GDM1 (cell line): ENCODE data around the gene GABBR1.
A peak's percentile ranks its signal among the peaks of the same experiment; 100 is the strongest.

Experiments
- DNase-seq: peaks from one replicate; lab custom pipeline; 2025; lab: John Stamatoyannopoulos, UW

Gene GABBR1

DNA sequence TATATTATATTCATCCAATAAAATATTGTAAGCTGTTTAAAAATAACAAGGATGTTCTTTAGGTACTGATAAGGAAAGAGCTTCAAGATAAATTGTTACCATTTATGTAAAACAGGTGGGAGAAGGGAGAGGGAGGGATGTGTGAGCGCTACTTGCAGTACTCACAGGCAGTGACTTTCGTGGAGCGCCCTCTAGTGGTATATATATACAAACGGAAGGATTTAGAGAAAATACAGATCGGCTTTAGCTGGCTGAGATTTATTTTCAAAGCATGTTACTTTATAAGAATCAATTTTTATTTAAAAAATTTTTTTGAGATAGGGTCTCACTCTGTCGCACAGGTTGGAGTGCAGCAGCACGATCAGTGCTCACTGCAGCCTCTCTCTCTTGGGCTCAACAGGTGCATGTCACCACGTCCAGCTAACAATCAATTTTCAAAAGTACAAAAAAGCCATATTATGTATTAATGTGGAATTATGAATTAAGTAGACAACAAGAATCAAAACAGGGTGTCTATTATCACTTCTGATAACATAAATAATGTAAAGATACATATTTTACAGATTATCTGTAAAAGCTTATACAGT is 20.6 kb upstream of the GABBR1 start:
- peak; percentile 17 for DNase-seq

DNA sequence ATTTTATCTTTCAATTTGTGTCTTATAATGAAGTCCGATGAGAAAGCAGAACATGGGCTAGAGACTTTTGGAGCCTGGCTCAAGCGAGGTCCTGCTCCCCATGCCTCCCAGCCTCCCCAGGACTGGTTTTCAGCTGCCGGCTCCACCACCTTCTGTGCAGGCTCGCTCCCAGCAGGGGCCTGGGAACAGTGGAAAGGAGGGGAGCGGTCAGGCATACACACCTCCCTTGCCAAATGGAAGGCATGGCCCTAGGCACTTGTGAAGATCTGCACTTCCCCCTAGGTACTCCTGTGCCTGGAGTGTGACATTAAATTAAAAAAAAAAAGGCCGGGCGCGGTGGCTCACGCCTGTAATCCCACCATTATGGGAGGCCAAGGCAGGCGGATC is 19.2 kb upstream of the GABBR1 start:
- no peak for DNase-seq

DNA sequence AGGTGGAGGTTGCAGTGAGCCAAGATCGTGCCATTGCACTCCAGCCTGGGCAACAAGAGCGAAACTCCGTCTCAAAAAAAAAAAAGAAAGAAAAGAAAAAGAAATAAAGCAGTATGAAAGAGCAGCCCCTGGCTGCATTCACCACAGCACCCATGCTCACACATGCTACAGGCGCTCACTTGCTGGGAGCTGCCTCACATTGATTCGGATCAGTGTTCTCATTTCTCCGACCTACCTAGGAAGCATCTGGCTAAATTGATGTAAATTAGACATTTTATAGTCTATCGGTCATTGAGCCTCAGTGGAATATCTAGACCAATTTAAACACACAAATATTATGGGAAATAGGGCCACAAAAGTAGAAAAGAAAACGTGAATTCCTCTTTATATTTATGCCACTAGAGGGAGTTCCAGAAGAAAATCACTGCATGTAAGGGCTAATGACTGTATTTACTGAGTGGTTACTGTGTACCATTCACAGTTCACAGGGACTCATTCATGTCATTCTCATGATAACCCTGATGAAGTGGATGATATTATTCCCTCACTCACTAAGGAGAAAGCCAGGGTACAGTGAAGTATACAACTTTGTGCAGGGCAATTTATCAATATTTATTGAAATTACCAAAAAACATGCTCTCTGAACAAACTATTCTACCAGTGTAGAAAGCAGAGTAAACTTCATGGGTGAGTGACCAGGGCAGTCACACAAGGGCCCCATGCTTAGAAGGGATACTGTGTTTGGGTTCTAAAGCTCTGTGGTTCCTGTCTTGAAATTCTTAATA is 18.6 kb upstream of the GABBR1 start:
- peak; percentile 5 for DNase-seq

DNA sequence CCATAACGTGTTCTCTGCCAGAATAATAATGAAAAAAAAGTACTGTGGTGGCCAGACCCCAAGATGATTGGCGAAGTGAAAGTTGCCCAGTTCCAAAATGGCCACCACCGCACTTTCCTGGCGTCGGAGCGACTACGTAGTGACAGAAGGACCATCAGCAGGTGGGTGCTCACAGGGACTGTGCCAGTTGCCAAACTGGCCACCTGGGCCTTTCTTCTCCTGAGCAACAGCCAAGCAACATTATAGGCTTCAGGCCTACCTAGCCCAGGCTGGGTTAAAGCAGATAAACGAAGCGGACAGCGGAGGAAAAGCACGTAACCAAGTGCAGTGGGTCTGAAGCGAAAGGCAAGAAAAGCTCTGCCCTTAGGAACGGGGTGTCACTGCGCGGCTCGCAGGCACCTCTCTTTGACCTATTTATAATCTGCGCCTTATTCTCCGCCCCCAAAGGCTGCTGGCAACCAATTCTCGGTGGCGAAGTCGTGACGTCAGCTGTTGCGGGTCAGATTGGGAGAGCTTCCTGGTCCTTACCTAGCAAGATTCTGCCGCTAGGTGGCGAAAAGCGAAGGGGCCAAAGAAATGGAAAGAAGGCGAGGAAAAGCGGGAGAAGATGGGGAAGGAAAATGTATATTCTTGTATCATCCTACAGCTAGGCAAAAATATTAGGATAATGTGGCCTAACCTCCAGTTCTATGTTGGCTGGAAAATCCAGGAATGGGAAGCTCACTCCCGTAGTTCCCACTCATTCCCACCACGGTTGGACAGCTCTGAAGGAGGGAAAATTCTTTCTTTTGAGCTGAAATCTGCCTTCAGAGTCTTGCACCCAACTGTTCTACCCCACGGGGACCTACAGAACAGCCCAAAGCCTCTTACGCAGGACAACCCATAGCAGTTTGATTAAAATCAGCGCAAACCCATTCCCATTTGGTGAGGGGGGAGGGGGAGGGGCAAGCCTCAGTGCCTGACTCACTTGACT is 17.0 kb upstream of the GABBR1 start:
- peak; percentile 90 for DNase-seq

DNA sequence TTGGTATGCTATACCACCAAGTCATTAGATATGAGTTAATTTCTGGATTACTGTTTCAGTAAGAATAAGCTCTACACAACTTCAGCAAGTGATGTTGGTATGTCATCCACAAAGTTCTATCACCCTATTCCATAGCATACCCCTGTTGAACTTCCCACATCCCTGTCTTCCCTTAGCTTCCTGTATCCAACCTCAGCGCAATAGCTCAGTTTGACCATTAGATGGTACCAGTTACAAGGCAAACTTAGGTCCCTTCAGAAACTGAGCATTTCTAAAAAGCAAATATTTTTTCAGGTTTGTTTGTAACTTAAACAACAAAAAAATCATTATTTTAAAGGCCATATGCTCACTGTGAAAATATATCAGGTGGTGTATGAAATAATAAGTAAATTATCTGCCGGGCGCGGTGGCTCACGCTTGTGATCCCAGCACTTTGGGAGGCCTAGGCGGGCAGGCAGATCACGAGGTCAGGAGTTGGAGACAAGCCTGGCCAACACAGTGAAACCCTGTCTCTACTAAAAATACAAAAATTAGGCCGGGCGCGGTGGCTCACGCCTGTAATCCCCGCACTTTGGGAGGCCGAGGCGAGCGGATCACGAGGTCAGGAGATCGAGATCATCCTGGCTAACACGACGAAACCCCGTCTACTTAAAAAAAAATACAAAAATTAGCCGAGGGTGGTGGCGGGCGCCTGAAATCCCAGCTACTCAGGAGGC is 15.1 kb upstream of the GABBR1 start:
- no peak for DNase-seq

DNA sequence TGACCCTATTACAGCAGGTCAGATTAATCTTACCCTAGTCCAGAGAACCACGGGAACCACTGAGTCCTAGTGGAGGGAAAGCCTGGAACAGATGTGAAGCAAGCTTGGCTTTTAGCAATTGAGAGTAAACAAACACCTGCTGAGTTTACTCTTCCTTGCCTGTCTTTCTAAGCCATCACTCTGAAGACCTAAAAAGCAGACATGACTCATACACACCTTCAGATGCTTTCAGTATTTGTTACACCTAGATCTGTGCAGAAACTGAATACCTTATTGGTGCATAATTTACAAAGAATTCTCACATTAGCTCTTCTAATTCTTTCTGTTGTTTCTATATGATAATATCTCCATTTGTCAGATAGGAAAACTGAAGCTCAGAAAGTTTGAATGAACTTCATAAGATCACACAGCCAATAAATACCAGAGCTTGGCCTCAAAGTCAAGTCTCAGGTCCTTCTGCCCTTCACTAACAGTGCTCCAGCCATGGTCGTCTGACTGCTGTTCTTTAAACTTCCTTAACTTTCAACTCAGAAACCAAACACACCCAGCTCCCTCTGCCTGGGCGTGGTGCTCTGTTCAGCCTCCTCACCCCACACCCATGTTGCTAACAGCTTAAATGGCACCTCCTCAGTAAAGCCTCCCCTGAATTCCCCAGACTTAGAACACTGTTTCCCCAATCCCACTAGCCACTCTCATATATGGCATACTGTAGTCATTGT is 8.6 kb upstream of the GABBR1 start:
- no peak for DNase-seq

DNA sequence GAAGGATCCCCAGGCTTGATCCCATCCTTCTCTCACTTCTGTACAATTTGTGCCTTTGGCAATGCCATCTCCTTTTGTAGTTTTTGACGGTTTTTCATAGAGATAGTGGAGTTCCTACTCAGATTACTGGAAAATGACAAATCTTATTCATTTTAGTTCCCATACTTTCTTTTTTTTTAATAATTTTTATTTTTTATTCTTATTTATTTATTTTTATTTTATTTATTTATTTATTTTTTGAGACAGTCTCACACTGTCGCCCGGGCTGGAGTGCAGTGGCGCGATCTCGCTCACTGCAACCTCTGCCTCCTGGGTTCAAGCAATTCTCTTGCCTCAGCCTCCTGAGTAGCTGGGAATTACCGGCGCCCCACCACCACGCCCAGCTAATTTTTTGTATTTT is 4.3 kb upstream of the GABBR1 start:
- DNase-seq = no peak

DNA sequence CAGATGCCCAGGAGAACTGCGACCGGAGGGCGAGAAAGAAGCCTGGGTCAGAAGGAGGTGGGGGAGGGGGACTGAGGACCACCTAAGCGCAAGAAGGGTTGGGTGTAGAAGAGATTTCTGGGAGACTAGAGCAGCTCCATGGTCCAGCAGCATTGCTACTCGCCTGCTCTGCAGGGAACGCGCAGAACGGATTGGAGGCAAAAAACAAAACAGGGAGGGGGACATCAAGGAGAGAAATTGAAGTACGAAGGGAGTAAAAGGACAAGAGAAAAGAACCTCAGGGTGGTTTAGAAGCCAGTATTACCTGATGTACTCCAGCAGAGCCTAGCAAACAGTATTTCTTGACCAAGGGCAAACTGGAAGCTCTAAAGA is 537 bp upstream of the GABBR1 start:
- no peak for DNase-seq

DNA sequence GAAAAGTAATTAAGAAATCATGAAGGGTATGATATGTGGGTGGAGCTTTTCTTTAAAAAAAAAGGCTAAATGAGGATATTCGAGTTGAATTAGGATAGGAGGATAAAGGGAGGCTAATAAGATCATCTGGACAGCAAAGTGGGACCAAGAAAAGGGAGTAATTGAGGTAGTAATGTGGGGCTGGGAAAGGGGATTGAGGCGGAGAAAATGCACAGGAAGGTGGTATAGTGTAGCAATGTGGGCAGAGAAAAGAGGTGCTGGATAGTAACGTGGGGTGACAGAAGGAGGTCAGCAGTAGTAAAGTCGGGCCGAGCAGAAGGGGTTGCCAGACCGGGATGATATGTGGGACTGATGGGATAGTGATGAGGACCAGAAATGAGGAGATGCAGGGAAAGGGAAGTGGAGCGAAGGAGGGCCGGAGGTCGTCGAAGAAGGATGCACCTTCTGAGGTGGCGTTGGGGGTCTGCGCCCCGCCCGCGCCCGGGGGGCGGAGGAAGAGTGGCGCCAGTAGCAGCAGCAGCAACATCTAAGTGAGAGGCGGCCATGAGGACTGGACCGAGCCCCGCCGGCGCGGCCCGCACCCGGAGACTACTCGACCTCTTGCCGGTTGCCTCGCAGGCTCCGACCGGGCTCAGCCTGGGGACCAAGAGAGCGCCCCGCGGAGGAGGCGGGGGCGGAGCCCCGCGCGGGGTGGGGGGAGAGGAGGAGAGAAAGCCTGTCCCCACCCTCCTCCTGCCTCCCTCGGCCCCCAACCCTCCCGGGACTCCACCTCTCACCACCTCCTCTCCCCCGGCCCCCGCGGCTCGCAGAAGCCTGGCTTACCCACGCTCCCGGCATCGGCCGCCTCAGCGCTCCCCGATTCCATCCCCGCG is 887 bp downstream of the GABBR1 start:
- peak; percentile 30 for DNase-seq

DNA sequence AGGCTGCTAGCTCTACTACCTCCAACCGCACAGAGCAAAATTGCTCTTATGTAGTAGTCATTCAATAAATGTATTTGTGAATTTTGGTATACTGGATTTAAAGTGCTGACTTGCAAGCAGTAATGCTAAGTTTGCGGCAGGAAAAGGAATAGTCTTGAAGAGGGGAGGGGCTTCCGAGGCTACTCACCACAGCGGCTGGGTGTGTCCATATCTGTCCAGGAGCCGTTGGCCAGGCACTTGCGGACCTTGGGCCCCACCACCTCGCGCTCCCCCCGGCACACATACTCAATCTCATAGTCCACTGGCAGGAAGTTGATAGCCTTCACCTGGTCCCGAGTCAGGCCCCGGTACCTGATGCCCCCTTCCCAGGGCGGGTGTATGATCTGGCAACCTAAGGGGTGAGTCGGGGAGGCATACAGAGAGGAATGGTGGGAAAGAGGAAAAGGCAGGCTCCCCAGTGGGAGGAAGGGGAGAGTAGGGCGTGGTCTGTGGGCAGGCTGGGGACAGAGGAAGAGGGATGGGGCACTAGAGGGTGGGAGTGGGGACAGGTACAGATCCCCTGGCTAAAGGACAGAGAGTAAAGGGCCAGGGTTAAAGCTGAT is 1.7 kb downstream of the GABBR1 start:
- DNase-seq = no peak

DNA sequence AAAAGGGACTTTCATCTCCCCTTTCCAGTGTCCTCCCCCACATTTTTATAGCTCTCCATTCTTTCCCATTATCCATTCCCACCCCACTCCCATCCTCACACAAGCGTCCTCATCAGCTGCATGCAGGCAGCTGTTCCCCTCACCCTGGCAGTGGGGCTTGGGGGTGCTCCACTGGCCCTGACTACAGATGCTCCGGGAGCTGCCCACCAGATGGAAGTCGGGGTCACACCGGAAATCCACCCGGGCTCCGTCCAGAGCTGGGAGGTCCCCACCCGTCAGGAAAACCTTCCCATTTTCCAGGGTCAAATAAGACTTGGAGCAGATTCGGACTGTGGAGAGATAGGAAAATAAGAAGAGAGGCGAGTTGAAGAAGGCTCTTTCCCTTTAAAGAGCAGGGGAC is 2.7 kb downstream of the GABBR1 start:
- no peak for DNase-seq

DNA sequence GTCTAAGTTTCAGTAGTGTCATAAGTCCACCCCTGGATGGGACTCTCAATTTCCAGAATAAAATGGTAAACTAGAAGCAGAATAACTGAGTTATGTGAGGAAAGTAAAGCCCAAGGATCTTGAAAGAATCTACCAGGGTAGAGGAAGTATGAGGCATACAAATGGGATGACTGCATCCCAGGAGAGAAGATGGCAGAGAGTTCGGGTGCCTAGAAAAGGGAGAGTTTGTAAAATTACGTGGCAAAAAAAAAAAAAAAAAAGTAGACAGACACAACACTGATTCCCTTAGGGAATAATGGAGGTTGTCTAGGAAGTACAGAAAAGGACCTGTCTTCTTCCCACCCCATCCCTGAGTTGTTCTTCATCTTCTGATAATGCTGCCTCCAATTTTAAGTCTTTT is 3.4 kb downstream of the GABBR1 start:
- DNase-seq = no peak

DNA sequence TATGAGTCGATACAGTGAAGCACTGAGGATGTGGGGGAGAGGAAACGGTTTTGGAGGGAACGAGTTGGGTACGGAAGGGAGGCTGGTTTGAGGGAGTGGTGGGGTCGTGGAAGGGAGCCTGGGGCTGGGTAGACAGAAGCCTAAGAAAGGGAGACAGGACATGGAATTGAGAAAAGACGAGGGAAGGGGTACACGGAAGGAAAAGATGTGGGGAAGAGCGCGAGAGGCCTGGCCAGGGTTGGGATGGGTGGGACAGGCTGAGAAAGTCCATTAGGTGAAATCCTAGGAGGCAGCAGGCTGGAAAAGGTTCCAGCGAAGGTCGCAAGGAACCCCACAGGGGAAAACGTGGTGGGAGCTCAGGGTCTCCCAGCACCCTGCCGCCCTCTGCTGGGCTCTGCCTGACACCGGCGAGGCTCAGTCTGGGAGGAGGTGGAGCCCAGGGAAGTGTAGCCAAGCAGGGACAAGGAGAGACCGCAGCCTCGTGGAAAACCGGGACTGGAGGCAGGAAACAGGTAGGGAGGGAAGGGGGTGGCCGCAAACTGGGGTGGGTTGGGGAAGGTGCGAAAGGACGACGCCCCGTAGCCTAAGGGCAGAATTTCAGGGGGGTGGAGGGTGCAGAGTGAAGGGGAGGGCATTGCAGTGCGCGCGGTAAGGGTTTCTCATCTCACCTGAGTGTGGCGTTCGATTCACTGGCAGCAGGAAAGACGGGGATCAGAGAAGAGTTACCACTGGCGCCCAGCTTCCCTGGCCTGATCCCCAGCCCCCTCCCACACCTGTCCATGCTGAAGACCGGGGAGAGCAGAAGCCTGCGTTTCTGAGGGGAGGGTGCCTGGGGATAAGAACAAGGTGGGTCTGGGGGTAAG is 4.3 kb downstream of the GABBR1 start:
- DNase-seq = peak; percentile 41

DNA sequence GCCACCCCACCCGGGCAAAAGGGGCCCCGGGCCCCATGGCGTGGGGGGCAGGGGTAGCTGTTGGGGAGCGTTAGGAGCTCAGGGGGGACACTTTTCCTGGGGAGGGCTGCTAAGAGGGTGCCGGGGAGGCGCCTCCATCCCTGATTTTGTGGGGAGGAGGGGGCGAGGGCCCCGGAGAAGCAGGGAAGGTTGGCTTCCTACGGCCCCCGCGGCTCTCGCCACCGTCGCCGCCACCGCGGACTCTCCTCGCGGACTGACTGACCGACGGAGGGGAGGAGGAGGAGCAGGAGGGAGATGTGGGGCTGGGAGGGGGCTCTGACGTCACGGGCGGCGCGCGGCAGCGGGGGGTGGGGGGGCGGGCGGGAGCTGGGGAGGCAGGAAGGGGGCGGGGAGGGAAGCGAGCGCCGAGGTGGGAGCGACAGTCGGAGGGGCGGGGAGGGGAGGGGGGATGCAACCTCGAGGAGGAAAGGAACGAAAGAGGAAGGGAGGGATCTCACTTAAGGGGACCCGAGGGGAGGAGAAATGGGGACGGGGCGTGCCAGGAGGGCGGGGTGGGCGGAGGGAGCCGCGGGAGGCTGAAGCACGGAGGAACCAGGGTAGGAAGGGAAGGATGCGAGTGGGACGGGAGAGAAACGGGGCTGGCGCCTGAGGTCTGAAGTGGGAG is 5.1 kb downstream of the GABBR1 start:
- DNase-seq = peak; percentile 66

DNA sequence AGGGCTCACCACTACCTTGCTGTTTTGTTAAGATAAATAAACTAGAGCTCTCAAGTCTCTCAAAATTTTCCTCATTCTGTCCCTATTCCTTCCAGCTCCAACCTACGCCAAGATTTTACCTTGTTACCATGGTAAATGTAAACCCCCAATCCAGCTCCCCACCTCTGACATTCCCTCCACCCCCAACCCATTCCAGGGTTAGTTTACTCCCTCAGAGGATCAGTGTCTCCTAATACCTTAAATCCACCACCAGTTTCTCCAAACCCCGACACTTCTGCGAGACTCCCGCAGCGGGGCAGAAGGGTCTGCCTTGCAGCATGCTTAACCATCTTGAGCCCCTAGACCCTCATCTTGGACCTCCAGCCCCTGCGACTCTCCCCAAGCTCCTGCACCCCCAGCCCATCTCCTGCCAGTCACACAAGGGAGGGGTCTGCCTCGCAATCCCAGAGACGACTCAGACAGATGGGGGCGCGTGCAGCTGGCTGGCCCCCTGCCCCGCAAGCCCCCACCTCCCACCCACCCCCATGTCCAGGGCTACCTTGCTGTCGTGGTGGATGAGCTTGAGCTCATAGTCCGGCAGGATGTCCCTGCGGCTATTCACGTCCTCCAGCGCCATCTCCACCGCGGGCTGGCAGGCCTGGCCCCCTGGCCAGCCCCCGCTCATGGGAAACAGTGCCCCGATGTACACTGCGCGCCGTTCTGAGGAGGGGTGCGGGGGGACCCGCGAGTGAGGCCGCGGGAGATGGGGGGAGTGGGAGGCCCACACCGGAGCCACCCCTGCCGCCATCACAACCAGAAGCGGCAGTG is 5.8 kb downstream of the GABBR1 start:
- DNase-seq = no peak

DNA sequence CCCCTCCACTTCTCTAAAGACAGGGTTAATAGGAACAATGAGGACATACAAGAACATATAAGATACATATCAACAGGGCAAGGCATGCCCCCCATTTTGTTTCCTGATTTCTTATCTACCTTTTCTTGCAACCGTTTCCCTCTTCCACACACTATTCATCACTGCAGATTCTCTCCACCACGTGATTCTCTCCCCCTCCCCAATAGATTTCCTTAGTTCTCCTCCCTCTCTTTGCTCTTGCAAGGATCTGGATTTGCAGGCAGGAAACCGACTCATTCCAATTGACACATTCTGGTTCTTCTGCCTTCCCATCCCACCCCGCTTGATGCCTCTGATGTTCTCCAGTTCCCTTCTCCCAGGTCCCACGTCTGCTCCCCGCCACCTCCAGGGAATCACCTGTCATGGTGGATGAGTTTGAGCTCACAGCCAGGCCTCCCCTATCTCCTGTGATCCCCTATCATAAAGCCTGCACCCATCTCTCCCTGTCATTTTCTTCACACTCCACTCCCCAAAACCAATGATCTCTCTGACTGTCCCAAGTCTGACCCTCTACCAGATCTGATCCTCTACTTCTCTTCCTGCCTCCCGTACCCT is 7.5 kb downstream of the GABBR1 start:
- no peak for DNase-seq

DNA sequence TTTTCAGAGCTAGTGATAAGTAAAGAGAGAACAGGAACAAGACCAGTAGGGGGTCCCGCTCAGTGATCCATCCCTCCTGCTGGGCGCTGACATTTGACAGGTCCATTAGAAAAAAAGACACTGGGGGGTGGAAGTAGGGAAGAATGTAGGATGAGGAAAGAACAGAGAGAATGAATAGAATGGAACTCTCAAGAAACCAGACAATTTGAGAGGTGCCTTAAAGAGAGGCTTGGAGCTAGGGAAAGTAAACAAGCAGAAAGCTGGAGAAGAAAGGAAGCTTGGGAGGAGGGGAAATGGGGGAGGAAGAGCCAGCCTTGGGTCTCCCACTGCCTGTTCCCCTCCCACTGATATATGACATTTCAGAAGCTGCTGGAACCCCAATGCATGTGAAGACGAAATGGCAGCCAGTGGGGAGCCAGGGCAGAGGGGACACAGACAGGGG is 8.4 kb downstream of the GABBR1 start:
- DNase-seq = no peak
